ENCODE data around the gene TGM5.
A peak's percentile ranks its signal among the peaks of the same experiment; 100 is the strongest.
"Not testable (repeated sequence)": the region's sequence is repeated elsewhere in the genome, so short reads cannot be mapped to it uniquely, and the experiment has no call there.

The TGM5 gene

DNA sequence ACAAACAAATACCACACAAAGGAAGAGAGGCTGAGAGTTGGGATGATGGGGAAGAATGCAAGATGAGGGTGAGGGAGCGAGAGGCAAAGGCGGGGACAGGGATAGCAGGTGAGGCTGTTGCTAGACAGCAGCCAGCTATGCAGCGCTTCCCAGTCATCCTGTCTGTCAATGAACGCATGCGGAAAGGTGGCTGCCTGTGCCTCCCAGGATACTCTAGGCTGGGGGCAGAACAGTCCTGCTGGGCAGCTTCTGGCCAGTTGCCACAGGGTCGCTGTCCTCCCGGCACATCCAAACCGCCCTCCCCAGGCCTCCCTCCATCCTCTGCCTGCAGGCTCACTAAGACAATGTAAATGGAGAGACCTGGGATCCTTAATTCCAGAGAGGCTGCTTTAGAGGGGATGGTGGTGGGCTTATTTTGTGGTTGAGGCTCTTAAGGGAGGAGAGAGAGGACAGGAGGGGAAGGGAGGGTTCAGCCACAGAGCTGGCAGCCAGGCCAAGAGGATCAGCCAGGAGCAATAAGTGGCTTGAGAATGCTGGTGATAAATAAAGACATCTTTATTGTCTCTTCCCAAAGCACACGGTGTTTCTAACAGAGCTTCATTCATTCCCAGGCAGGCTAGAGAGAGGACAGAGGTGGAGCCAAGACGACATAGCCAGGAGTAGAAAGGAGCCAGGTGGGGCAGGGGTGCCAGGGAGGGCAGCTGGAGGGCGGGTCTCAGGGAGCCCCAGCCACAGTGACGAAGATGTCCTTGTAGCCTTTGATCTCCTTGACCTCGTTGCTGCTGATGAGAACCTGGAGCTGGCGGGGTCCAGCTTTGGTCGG is 9.2 kb upstream of the TGM5 start:
- no peak for DNase-seq (ENCODE audit: low read depth)

DNA sequence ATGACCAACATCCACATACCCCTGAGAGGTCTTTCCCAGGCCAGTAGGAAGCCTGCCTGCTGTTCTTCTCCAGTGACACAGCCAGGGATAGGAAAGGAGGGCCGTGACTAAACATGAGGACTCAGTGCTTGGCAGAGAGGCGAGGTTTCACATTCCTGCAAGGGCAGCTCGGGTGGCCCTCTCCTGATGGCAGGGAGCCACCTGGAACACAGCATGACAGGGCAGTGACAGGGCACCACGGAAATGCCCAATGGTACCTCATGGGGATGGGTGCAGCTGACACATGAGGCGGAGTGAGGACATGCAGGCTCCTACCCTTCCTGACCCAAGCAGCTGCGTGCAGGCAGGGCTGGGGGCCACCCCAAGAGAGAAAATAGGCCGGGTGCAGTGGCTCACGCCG is 7.4 kb upstream of the TGM5 start:
- DNase-seq (ENCODE audit: low read depth) = peak; percentile 11

GRCh38 chr15:43273243-43273642 is 6.5 kb upstream of the TGM5 start:
- DNase-seq (ENCODE audit: low read depth) = no peak

DNA sequence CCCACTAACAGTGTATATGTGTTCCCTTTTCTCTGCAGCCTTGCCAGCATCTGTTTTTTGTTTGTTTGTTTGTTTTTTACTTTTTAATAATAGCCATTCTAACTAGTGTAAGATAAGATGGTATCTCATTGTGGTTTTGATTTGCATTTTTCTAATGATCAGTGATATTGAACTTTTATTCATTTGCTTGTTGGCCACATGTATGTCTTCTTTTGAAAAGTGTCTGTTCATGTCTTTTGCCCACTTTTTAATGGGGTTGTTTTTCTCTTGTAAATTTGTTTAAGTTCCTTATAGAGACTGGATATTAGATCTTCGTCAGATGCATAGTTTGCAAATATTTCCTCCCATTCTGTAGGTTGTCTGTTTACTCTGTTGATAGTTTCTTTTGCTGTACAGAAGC is 5.2 kb upstream of the TGM5 start:
- DNase-seq (ENCODE audit: low read depth) = not testable (repeated sequence)

- no peak for DNase-seq (ENCODE audit: low read depth)
These were observed 4.1 kb upstream of the TGM5 start for GRCh38 chr15:43270676-43271306.

GRCh38 chr15:43270113-43270665 is 3.5 kb upstream of the TGM5 start:
- no peak for DNase-seq (ENCODE audit: low read depth)

DNA sequence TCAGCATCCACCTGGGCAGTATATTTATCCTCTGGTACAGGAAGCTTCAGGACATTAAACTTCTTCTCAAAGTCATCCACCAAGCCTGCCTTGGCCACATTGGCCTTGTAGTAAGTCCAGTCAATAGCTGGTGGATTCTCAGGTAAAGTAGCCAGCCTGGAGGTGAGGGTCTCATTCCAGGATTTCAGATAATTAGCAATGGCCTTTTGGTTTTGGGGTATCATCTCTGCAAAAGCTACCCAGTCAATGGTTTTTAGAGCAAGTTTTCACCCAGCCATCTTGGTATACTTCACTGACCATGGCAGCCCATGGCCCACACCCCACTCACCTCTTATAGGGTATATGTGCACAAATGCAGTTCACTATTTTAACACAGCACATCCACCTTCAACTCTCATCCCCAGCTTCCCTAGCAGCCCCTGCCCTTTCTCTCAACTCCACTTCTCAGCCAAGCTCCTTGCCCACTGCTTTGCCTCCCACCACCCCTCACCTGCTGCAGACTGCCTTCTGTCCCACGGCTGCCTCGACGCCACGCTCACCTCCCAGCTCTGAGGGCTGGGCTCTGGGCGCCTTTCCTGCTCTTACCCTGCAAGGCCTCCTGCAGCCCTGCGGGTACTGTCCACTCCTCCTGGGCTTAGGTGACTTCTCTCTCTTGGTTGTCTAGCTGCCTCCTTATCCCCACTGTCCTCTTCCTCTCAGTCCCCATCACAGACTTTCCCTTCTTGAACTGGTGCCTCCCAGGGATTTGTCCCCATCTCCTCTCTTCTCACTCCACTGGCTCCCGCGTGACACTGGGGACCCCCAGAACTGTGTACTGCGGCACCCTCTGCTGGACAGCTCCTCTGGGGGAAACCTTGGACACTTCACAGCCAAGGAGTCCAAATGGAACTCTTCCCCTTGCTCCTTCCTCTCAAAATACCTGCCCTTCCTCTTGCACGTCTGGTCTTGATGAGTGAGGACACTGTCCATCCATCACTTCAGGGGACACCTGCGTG is 1.7 kb upstream of the TGM5 start:
- DNase-seq (ENCODE audit: low read depth) = peak; percentile 33

DNA sequence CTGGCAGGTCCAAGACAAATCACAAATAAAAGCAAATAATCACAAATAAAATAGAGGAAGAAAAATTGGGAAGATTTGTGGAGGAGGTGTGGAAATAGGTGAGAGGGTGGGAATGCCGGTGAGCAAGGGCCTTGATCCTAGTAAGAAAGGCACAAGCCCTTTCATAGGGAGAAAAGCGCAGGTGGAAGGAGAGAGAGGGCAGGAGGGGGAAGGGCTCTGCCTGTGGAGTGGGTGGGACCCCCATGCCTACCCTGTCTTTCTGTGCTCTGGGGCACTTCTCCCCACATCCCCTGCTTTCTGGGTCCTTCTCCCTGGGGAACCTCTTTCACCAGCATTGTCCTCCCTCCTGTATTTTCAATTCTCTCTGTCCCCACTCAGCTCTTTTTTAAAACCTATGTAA is 711 bp upstream of the TGM5 start:
- DNase-seq (ENCODE audit: low read depth) = no peak

GRCh38 chr15:43266386-43266785 is 342 bp downstream of the TGM5 start:
- DNase-seq (ENCODE audit: low read depth) = no peak

DNA sequence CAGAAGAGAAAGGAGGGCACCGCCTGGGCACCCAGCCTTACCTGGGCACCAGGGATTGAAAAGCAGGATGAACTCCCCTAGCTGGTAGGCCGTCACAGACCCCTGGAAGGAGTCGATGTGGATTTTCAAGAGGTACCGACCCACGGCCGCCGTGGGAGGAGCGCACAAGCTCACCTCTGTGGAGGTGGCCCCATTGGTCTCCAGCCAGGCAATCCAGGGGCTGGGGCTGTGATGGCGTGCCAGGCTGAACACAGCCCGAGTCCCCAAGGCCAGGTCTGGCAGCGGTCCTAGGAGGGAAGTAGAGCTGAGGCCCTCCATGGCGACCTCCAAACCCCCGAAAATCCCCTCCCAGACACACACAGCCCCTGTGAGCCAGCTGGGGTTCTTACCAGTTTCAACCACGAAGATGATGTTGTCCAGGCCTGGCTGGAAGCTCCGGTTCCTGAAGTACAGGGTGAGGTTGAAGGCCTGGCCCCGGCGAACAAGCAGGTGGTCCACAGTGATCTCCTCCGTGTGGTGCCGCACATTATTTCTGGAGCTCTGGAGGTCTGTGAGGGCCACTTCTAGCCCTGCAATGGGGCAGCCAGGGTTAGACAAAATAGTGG is 6.6 kb downstream of the TGM5 start:
- DNase-seq (ENCODE audit: low read depth) = no peak

- no peak for DNase-seq (ENCODE audit: low read depth)
These were observed 7.9 kb downstream of the TGM5 start for GRCh38 chr15:43258781-43259180.

DNA sequence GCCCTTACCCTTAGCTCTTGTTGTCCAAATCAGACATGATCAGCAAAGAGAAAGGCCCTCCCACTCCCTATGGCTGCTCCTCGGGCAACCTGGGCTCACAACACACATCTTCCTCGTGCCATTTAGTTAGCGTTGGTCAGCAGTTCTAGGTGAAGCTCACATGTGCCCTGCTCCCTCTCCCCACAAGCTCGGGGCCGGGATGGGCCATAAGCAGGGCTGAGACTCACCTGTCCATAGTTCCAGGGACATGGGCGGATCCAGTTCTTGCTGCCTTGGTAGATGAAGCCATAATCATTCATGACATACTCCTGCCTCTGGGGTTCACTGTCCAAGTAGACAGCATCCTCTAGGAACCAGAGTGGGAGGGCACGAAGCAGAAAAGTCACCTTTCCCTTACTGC is 10.4 kb downstream of the TGM5 start:
- no peak for DNase-seq (ENCODE audit: low read depth)

- DNase-seq (ENCODE audit: low read depth) = no peak
These were observed 11.4 kb downstream of the TGM5 start for GRCh38 chr15:43255376-43255775.

DNA sequence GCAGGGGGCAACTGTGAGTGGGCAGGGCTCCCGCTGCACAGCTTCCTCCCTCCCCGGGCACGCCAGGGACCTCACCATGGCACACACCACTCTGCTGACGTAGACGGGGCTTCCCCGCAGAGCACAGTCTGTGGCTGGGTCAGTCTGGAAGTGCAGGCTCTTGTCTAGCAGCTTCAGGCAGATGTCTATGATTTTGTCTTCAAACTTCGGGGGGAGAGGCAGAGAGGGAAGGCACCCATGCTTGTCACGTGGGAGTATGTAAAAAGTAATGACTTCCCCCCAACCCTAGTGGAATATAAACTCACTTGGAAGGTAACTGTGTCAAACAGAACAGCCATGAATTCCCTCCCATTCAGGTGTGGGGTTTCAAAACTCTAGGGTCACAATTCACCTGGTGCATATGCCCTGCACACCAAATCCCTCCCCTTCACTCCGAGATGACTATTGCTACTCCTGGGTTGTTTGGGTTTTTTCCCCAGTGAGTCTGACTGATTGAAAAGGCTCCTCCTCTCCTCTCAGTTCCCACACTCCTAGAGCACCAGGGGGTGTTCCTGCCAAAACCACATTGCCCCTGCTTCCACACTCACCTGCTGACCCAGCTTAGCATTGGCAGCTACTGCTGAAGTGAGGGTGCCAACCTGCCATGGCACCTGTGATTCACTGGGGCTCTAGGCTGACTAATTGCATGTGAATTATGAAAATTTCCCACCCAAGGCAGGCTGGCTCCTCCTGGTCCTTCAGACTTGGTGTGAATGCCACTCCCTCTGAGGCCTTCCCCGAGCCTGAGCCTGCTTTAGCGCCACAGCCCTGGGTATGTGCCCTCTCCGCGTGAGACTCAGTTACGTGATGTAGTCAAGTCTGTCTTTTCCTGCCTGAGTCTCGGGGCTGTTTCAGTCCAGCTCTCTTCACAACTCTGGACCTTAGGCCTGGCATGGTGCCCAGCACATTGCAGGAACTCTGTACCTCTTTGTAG is 13.0 kb downstream of the TGM5 start:
- DNase-seq (ENCODE audit: low read depth) = peak; percentile 30

DNA sequence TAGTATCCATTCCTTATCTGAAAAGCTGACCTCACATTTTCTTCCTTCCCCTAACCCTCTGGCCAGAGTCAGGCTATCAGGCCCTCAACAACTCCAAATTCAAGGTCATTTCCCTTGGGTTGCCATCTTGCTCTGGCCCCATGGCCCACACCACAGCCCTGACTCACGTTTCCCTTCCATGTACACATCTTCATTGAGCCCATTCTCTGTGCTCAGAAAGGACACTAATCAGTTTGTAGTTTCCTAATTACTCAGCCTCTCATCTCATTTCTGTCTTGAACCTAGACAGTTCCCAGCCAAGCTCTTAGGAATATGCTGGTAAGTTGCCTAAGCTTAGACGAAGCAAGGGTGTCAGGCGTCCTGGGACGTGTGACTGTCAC is 14.9 kb downstream of the TGM5 start:
- no peak for DNase-seq (ENCODE audit: low read depth)

GRCh38 chr15:43251185-43251870 is 15.4 kb downstream of the TGM5 start:
- no peak for DNase-seq (ENCODE audit: low read depth)

- no peak for DNase-seq (ENCODE audit: low read depth)
These were observed 15.9 kb downstream of the TGM5 start for GRCh38 chr15:43250785-43251184.

DNA sequence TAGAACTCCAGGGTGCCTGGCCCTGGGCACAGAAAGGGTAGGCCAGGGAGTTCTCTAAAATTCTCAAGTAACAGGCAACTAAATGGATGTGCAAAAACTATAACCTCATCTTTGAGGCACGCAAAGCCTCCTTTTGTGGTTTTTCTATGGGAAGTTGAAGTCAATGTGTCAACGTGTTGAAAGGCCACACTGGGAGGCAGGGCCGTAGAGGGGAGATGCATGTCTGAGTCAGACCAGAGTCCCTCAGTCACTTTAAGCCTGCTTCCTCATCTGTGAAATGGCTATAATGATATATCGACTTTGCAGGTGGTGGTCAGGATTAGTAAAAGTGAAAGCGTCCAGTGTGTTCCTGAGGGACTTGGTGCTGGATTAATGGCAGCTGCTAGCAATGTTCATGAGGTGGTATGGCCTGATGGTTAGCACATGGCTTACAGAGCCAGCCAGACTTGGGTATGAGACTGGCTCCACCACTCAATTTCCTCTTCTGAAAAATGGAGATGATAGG is 17.0 kb downstream of the TGM5 start:
- peak; percentile 88 for DNase-seq (ENCODE audit: low read depth)

DNA sequence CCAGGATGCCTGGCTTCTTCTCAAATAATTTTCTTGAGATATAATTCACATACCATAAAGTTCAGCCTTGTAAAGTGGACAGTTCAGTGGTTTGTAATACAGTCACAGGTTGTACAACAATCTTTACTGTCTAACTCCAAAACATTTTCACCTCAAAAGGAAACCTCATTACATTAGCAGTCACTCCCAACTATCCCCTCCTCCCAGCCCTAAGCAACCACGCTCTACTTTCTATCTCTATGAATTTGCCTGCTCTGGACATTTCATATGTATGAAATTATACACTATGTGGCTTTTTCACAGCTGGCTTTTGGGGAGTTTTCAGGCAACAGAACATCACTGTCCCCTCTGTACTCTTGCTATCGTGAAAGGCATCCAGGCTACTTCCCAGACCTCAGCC is 17.5 kb downstream of the TGM5 start:
- no peak for DNase-seq (ENCODE audit: low read depth)

GRCh38 chr15:43246261-43246774 is 20.4 kb downstream of the TGM5 start:
- DNase-seq (ENCODE audit: low read depth) = no peak

All from EH (cell line).